PC-9 (cell line): ENCODE measurements around the gene AFF4. TPM values are rescaled to one million over a fixed set of nuclear protein-coding genes. Genes with fewer than 3 reads are reported as not detected.
"Not testable (repeated sequence)": the region's sequence is repeated elsewhere in the genome, so short reads cannot be mapped to it uniquely, and the experiment has no call there.

Source experiments
- BruUV-seq: library from RNA; stranded (reverse); fragments of 400-500 nt; replicated peaks from 2 replicates; lab custom pipeline; 2021; lab: Mats Ljungman, UMichigan
- CTCF ChIA-PET: fragments of 300-600 bp; sonication (Branson Sonifier 250); formaldehyde crosslinking; loops from one replicate; lab custom pipeline; 2022; ENCODE audit warnings: antibody characterized with exemption; lab: Charles Lee
- POLR2A ChIA-PET: fragments of 300-600 bp; sonication (Branson Sonifier 250); formaldehyde crosslinking; loops from one replicate; lab custom pipeline; 2022; ENCODE audit warnings: antibody characterized with exemption; ENCODE audit not compliant: unreplicated experiment; lab: Charles Lee
- DNase-seq, 2 experiments: peaks; one replicate each; pipeline versions ENCODE4 v3.0.0 to v3.0.0-alpha.2; 2015 to 2022; ENCODE audit warnings: mixed read lengths in 1 of 2
- H2AFZ ChIP-seq: fragments of 200-600 bp; sonication (generic); 2 replicates; pipeline ENCODE4 v1.8.1; 2017; ENCODE audit warnings: antibody characterized with exemption
- H3F3A ChIP-seq: fragments of 200-600 bp; sonication (generic); 2 replicates; pipeline ENCODE4 v1.8.1; 2017; ENCODE audit warnings: antibody characterized with exemption, mild to moderate bottlenecking, low read depth; ENCODE audit not compliant: insufficient read depth
- H3K27ac ChIP-seq: fragments of 200-600 bp; sonication (generic); 2 replicates; pipeline ENCODE4 v1.6.1; 2016; ENCODE audit warnings: mixed run types
- H3K27me3 ChIP-seq: fragments of 200-600 bp; sonication (generic); 2 replicates; pipeline ENCODE4 v1.6.1; 2016; ENCODE audit warnings: low read depth, mixed run types; ENCODE audit not compliant: insufficient read depth
- H3K36me3 ChIP-seq: fragments of 200-600 bp; sonication (generic); 2 replicates; pipeline ENCODE4 v1.6.1; 2016; ENCODE audit warnings: low read depth, mixed run types
- H3K4me1 ChIP-seq: fragments of 200-600 bp; sonication (generic); replicated peaks from 2 replicates; pipeline ENCODE4 v1.6.1; 2016; ENCODE audit warnings: mixed run types; ENCODE audit not compliant: insufficient read depth
- H3K4me2 ChIP-seq: fragments of 200-600 bp; sonication (generic); 2 replicates; pipeline ENCODE4 v1.6.1; 2017; ENCODE audit warnings: mixed run types
- H3K4me3 ChIP-seq: fragments of 200-600 bp; sonication (generic); 2 replicates; pipeline ENCODE4 v1.6.1; 2016; ENCODE audit warnings: mixed run types
- H3K79me2 ChIP-seq: fragments of 200-600 bp; sonication (generic); 2 replicates; pipeline ENCODE4 v1.6.1; 2017; ENCODE audit warnings: low read depth, mixed run types
- H3K9me2 ChIP-seq: fragments of 200-600 bp; sonication (generic); 2 replicates; pipeline ENCODE4 v1.8.1; 2017; ENCODE audit warnings: mild to moderate bottlenecking; ENCODE audit not compliant: insufficient read depth
- H3K9me3 ChIP-seq: fragments of 200-600 bp; sonication (generic); 2 replicates; pipeline ENCODE4 v1.8.1; 2016; ENCODE audit warnings: low read depth; ENCODE audit not compliant: insufficient read depth
- H4K20me1 ChIP-seq: fragments of 200-600 bp; sonication (generic); 2 replicates; pipeline ENCODE4 v1.8.1; 2017; ENCODE audit not compliant: insufficient read depth
- EZH2 ChIP-seq: fragments of 200-600 bp; sonication (generic); IDR thresholded peaks from 2 replicates; pipeline ENCODE4 v1.8.0; 2017; ENCODE audit warnings: antibody characterized with exemption, low read depth
- intact Hi-C: fragments of 100-400 bp; cut with micrococcal nuclease; formaldehyde crosslinking; loops from one replicate; pipeline ENCODE4 v1.10.0; 2022; ENCODE audit not compliant: unreplicated experiment
- total RNA-seq: library from RNA; stranded (reverse); gene quantifications from 2 replicates; pipeline ENCODE4 v1.2.3, GENCODE V29; 2021
- TF ChIP-seq, protein P1 (sequence below): fragments of 200-600 bp; sonication (generic); conservative IDR thresholded peaks from 2 replicates; pipeline ENCODE4 v1.6.1; 2017; ENCODE audit warnings: mixed run types, antibody characterized with exemption, mild to moderate bottlenecking, moderate library complexity

Gene AFF4
- total RNA-seq, 1 experiment from 2014 or later, result 59.5 TPM

DNA sequence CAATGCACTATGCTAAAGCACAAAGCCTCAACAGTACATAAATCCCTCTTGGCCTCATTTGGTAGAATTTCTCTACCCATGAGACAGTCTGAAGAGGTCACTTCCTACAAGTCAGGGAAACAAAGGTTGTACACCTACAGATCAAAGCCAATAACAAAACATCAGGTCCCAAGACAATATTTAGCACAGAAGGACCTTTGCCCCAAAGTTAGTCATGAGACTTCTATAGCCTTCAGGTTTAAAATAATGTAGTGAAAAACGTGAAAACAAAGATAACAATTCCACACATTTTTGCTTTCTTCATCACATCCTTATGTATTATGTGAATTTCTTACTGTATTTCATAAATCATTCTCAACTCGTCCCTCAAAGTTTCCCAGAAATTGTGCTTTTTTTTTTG lies 15.8 kb downstream of the AFF4 start:
- POLR2A ChIA-PET, result no interaction called here
- no TSS peak for BruUV-seq
- DNase-seq, result no peak
- no peaks in the 10 kb centered on the region for H3K9me2 ChIP-seq
- peaks cover 9% of the 10 kb centered on the region; the same call in 1 of the 2 replicates for H3F3A ChIP-seq
- 0 out of 2 replicates have a peak, but pooled peaks cover 5% of the 10 kb centered on the region for H3K36me3 ChIP-seq
- no peaks in the 10 kb centered on the region for H3K9me3 ChIP-seq
- H2AFZ ChIP-seq, result no peak overlapping the region
- no peak for TF ChIP-seq EZH2
- H3K27me3 ChIP-seq, result no peaks in the 10 kb centered on the region
- CTCF ChIA-PET, result no interaction called here
- no peak overlapping the region for H3K4me3 ChIP-seq
- peaks cover 95% of the 10 kb centered on the region for H3K79me2 ChIP-seq
- H4K20me1 ChIP-seq, result peaks cover 52% of the 10 kb centered on the region
- H3K4me2 ChIP-seq, result no peak overlapping the region
- intact Hi-C loops, result no loop called here
- H3K4me1 ChIP-seq, result no peaks in the 10 kb centered on the region
- H3K27ac ChIP-seq, result peak overlapping the region; percentile 4; the same call in 1 of the 2 replicates

DNA sequence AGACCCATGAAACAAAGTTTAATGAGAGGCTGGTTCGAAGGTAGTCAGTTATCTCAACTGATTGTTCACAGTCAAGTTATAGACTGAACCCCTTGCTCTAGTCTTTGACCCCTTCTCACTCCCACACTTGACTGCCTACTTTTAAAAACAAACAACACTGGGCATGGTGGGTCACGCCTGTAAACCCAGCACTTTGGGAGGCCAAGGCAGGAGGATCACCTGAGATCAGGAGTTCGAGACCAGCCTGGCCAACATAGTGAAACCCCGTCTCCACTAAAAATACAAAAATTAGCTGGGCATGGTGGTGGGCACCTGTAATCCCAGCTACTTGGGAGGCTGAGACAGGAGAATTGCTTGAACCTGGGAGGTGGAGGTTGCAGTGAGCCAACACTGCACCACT lies 18.1 kb downstream of the AFF4 start:
- H2AFZ ChIP-seq, H3K27me3 ChIP-seq, H3K36me3 ChIP-seq, H3K4me3 ChIP-seq, H3K9me3 ChIP-seq, H3K4me2 ChIP-seq, POLR2A ChIA-PET, CTCF ChIA-PET, DNase-seq, BruUV-seq, intact Hi-C loops, H3F3A ChIP-seq, H3K4me1 ChIP-seq, H3K27ac ChIP-seq, H3K9me2 ChIP-seq: not testable (repeated sequence)
- H4K20me1 ChIP-seq, result peaks cover 44% of the 10 kb centered on the region
- H3K79me2 ChIP-seq, result peaks cover 87% of the 10 kb centered on the region

DNA sequence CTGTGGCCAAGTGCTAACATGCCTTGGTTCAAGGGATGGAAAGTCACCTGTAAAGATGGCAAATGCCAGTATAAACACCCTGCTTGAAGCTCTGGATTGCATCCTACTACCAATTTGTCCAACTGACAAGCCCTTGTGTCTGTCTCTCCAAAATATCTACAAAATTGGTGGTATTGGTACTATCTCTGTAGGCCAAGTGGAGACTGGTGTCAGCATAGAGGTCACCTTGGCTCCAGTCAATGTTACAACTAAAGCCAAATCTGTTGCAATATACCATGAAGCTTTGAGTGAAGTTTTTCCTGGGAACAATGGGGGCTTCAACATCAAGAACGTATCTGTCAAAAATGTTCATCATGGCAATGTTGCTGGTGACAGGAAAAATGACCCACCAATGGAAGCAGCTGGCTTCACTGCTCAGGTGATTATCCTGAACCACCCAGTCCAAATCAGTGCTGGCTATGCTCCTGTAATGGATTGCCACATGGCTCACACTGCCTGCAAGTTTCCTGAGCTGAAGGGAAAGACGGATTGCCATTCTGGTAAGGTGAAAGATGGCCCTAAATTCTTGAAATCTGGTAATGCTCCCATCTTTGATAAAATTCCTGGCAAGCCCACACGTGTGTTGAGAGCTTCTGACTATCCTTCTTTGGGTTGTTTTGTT lies 19.9 kb downstream of the AFF4 start:
- Histone ChIP-seq H3K9me3 (no peaks in the 10 kb centered on the region), H3K4me3 (no peak overlapping the region), H3K9me2 (no peaks in the 10 kb centered on the region), H3K4me2 (no peak overlapping the region), H4K20me1 (peaks cover 45% of the 10 kb centered on the region), H3F3A (peaks cover under 1% of the 10 kb centered on the region; the same call in 1 of the 2 replicates), H3K79me2 (peaks cover 86% of the 10 kb centered on the region), H3K4me1 (no peaks in the 10 kb centered on the region), H2AFZ (no peak overlapping the region), H3K27ac (no peak overlapping the region), H3K36me3 (no peaks in the 10 kb centered on the region), H3K27me3 (no peaks in the 10 kb centered on the region)
- no peak for TF ChIP-seq EZH2
- no TSS peak for BruUV-seq
- intact Hi-C loops, result no loop called here
- no peak for DNase-seq
- ChIA-PET POLR2A (no interaction called here), CTCF (no interaction called here)

DNA sequence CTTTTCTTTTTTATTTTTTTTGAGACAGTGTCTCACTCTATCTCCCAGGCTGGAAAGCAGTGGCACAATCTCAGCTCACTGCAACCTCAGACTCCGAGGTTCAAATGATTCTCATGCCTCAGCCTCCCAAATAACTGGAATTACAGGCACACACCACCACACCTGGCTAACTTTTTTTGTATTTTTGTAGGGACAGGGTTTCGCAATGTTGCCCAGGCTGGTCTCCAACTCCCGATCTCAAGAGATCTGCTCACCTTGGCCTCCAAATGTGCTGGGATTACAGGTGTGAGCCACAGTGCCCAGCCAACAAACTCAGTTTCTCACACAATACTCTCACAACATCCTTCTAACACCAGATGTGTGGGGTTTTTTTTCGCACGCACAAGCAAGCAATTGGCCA lies 22.1 kb downstream of the AFF4 start:
- ChIA-PET POLR2A (no interaction called here), CTCF (no interaction called here)
- no TSS peak for BruUV-seq
- Histone ChIP-seq H4K20me1 (peaks cover 50% of the 10 kb centered on the region), H2AFZ (no peak overlapping the region), H3K36me3 (peaks cover 13% of the 10 kb centered on the region), H3K27ac (no peak overlapping the region), H3K9me2 (no peaks in the 10 kb centered on the region), H3K4me1 (no peaks in the 10 kb centered on the region), H3K9me3 (no peaks in the 10 kb centered on the region), H3K27me3 (no peaks in the 10 kb centered on the region), H3K79me2 (peaks cover 76% of the 10 kb centered on the region), H3K4me2 (no peak overlapping the region), H3K4me3 (no peak overlapping the region), H3F3A (0 out of 2 replicates have a peak, but pooled peaks cover 3% of the 10 kb centered on the region)
- intact Hi-C loops, result no loop called here
- no peak for DNase-seq
- TF ChIP-seq, protein P1, sequence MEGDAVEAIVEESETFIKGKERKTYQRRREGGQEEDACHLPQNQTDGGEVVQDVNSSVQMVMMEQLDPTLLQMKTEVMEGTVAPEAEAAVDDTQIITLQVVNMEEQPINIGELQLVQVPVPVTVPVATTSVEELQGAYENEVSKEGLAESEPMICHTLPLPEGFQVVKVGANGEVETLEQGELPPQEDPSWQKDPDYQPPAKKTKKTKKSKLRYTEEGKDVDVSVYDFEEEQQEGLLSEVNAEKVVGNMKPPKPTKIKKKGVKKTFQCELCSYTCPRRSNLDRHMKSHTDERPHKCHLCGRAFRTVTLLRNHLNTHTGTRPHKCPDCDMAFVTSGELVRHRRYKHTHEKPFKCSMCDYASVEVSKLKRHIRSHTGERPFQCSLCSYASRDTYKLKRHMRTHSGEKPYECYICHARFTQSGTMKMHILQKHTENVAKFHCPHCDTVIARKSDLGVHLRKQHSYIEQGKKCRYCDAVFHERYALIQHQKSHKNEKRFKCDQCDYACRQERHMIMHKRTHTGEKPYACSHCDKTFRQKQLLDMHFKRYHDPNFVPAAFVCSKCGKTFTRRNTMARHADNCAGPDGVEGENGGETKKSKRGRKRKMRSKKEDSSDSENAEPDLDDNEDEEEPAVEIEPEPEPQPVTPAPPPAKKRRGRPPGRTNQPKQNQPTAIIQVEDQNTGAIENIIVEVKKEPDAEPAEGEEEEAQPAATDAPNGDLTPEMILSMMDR, result no peak
- TF ChIP-seq EZH2, result no peak
